Kidney epithelial cell (primary cell): ENCODE results near the gene MAFB. TPM values are rescaled to one million over a fixed set of nuclear protein-coding genes. Genes with fewer than 3 reads are reported as not detected.

ENCODE experiments used
- DNase-seq: peaks from one replicate; pipeline ENCODE4 v3.0.0-alpha.2; 2010; ENCODE audit warnings: low read depth
- H3K27me3 ChIP-seq: 2 replicates; pipeline ENCODE4 v1.6.0; 2011; ENCODE audit warnings: low read length; ENCODE audit not compliant: control insufficient read depth, insufficient read depth
- H3K36me3 ChIP-seq: 2 replicates; pipeline ENCODE4 v1.5.1; 2011; ENCODE audit warnings: low read length; ENCODE audit not compliant: control insufficient read depth, insufficient read depth
- H3K4me3 ChIP-seq: 2 replicates; pipeline ENCODE4 v1.5.1; 2011; ENCODE audit warnings: low read depth, mild to moderate bottlenecking, control low read depth, low read length
- CTCF ChIP-seq: IDR thresholded peaks from 2 replicates; pipeline ENCODE4 v1.5.1; 2011; ENCODE audit warnings: mild to moderate bottlenecking, moderate library complexity, low read length, control low read depth, inconsistent platforms; ENCODE audit not compliant: insufficient read depth, poor library complexity, severe bottlenecking
- total RNA-seq: library from RNA; depleted of rRNA; stranded (reverse); fragments of >200 nt; gene quantifications from 2 replicates; pipeline ENCODE4 v1.2.3, GENCODE V29; 2015

Gene MAFB
- total RNA-seq, 1 donor from 2014 or later, result 3.5 TPM

GRCh38 chr20:40724566-40724965 lies 35.5 kb upstream of the MAFB start:
- Histone ChIP-seq H3K27me3 (no peaks in the 10 kb centered on the region), H3K4me3 (no peak overlapping the region), H3K36me3 (no peaks in the 10 kb centered on the region)
- no peak for TF ChIP-seq CTCF
- no peak for DNase-seq

DNA sequence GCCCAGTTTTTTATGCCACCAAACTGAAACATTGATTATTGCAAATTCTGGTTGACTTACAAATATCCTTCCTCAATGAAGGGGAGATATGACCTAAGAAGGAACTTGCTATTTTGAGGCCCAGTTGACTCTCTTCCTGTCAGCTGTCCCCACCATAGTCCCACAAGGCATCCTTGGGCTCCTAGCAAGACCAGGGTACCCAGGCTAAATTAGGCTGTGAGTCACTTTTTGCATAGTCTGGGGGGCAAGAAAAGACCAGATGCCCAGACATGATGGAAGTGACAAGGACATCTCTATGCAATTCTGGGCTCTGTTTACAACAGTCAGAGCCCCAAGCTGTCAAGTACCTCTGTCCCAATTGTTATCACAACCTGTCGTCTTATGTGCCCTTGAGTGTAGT lies 31.8 kb upstream of the MAFB start:
- Histone ChIP-seq H3K27me3 (no peaks in the 10 kb centered on the region), H3K4me3 (no peak overlapping the region)
- no peak for TF ChIP-seq CTCF

GRCh38 chr20:40720099-40720498 lies 31.1 kb upstream of the MAFB start:
- TF ChIP-seq CTCF, result no peak
- Histone ChIP-seq H3K36me3 (no peaks in the 10 kb centered on the region), H3K4me3 (no peak overlapping the region), H3K27me3 (no peaks in the 10 kb centered on the region)
- no peak for DNase-seq

More for the DNA sequence above, 31.8 kb upstream of the MAFB start:
- H3K36me3 ChIP-seq, result no peaks in the 10 kb centered on the region
- DNase-seq, result no peak

GRCh38 chr20:40718982-40719729 lies 30.1 kb upstream of the MAFB start:
- Histone ChIP-seq H3K36me3 (no peaks in the 10 kb centered on the region), H3K4me3 (no peak overlapping the region), H3K27me3 (no peaks in the 10 kb centered on the region)
- no peak for TF ChIP-seq CTCF
- DNase-seq, result no peak

DNA sequence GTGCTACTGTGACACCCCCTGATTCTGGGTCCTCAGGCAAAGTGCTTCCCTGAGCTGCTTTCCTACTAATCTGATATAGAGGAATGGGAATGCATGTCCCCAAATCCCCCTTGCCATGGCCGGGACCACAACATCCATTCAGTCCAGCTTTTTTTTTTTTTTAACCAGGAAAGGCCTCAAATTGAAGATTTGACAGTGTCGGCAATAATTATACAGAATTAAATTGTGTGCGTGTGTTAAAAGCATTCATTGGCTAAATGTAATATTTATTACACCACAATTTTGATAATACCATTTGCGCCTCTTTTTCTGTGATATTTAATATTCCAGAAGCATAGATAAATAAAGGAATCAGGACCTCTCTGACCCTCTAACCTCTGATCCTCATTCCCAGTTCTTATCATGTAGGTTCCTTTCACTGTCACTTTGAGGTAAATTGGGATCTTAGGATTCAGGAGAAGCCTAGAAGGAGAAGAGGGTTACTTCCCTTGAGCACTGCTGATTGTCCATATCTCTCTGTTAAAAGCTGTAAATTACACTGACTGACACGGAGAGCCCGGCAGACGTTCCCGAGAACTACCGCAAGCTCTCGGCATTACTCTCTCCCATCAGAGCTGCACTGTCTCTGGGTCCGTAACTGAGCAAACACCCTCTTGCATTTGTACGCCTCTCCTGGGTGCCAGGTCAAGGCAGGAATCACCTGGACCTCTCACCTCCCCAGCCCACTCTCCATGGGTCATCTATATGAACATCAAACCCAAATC lies 29.4 kb upstream of the MAFB start:
- Histone ChIP-seq H3K36me3 (no peaks in the 10 kb centered on the region), H3K27me3 (no peaks in the 10 kb centered on the region), H3K4me3 (no peak overlapping the region)
- DNase-seq, result no peak
- TF ChIP-seq CTCF, result no peak
